ENCODE measurements around the gene FAM83F. TPM values are rescaled to one million over a fixed set of nuclear protein-coding genes. Genes with fewer than 3 reads are reported as not detected.

The FAM83F gene
- total RNA-seq, 1 experiment from 2014 or later: 8.1 TPM

DNA sequence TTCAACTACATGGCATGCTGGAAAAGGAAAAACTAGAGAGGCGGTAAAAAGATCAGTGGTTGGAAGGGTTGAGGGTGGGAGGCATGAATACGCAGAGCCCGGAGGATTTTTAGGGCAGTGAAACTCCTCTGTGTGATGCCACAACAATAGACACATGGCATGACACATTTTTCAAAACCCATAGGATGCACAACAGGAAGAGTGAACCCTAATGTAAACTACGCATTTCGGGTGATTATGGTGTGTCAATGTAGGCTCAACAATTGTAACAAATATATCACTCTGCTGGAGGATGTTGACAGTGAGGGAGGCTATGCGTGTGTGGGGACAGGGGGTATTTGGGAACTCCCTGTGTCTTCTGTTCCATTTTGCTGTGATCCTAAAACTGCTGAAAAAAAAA is 15.7 kb upstream of the FAM83F start:
- Histone ChIP-seq H2AFZ (no peak overlapping the region), H3K27ac (no peak overlapping the region), H3K4me3 (no peak overlapping the region), H3K79me2 (ENCODE audit: low read depth) (no peaks in the 10 kb centered on the region), H4K20me1 (ENCODE audit: insufficient read depth) (no peaks in the 10 kb centered on the region; the same call in 1 of the 2 replicates), H3F3A (ENCODE audit: insufficient read depth, low read depth) (no peaks in the 10 kb centered on the region), H3K4me1 (replicated peaks; ENCODE audit: insufficient read depth) (no peaks in the 10 kb centered on the region), H3K4me2 (no peak overlapping the region), H3K27me3 (ENCODE audit: insufficient read depth, low read depth) (peaks cover 90% of the 10 kb centered on the region), H3K9me3 (ENCODE audit: insufficient read depth, low read depth) (no peaks in the 10 kb centered on the region), H3K9me2 (ENCODE audit: insufficient read depth) (no peaks in the 10 kb centered on the region), H3K36me3 (ENCODE audit: low read depth) (no peaks in the 10 kb centered on the region)
- POLR2A ChIA-PET (ENCODE audit: unreplicated experiment): no interaction called here
- CTCF ChIA-PET: no interaction called here
- DNase-seq: no peak
- intact Hi-C loops (cut with micrococcal nuclease; ENCODE audit: unreplicated experiment): no loop called here
- no peak for TF ChIP-seq EZH2 (IDR thresholded peaks at IDR 0.05; ENCODE audit: low read depth)
- BruUV-seq (replicated peaks): no TSS peak

DNA sequence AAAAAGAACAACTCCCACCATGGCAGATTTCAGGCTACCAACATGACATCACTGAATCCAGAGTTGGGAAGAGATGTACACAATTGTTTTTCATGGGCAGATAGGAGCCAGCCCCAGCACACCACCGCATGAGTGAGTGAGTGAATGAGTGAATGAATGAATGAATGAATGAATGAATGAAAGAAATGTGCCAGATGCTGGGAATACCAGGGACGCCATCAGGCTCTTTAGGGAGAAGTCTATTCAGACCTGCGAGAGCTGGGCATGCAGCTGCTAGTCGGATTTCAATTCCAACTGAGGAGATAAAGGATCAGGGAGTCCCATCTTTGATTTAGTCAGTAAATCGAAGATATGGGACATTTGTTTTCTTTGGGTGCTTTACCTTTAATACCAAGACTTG is 15.3 kb upstream of the FAM83F start:
- Histone ChIP-seq H4K20me1 (ENCODE audit: insufficient read depth) (no peaks in the 10 kb centered on the region; the same call in 1 of the 2 replicates), H3K9me3 (ENCODE audit: insufficient read depth, low read depth) (no peaks in the 10 kb centered on the region), H3K27ac (no peak overlapping the region), H3K79me2 (ENCODE audit: low read depth) (no peaks in the 10 kb centered on the region), H2AFZ (no peak overlapping the region), H3F3A (ENCODE audit: insufficient read depth, low read depth) (no peaks in the 10 kb centered on the region), H3K36me3 (ENCODE audit: low read depth) (no peaks in the 10 kb centered on the region), H3K4me2 (no peak overlapping the region), H3K9me2 (ENCODE audit: insufficient read depth) (no peaks in the 10 kb centered on the region), H3K4me3 (no peak overlapping the region), H3K27me3 (ENCODE audit: insufficient read depth, low read depth) (peaks cover 90% of the 10 kb centered on the region), H3K4me1 (replicated peaks; ENCODE audit: insufficient read depth) (no peaks in the 10 kb centered on the region)
- no TSS peak for BruUV-seq (replicated peaks)
- TF ChIP-seq, protein P1, sequence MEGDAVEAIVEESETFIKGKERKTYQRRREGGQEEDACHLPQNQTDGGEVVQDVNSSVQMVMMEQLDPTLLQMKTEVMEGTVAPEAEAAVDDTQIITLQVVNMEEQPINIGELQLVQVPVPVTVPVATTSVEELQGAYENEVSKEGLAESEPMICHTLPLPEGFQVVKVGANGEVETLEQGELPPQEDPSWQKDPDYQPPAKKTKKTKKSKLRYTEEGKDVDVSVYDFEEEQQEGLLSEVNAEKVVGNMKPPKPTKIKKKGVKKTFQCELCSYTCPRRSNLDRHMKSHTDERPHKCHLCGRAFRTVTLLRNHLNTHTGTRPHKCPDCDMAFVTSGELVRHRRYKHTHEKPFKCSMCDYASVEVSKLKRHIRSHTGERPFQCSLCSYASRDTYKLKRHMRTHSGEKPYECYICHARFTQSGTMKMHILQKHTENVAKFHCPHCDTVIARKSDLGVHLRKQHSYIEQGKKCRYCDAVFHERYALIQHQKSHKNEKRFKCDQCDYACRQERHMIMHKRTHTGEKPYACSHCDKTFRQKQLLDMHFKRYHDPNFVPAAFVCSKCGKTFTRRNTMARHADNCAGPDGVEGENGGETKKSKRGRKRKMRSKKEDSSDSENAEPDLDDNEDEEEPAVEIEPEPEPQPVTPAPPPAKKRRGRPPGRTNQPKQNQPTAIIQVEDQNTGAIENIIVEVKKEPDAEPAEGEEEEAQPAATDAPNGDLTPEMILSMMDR (conservative IDR thresholded peaks at IDR 0.05): no peak
- TF ChIP-seq EZH2 (IDR thresholded peaks at IDR 0.05; ENCODE audit: low read depth): no peak
- ChIA-PET CTCF (no interaction called here), POLR2A (ENCODE audit: unreplicated experiment) (no interaction called here)
- no peak for DNase-seq
- intact Hi-C loops (cut with micrococcal nuclease; ENCODE audit: unreplicated experiment): no loop called here

DNA sequence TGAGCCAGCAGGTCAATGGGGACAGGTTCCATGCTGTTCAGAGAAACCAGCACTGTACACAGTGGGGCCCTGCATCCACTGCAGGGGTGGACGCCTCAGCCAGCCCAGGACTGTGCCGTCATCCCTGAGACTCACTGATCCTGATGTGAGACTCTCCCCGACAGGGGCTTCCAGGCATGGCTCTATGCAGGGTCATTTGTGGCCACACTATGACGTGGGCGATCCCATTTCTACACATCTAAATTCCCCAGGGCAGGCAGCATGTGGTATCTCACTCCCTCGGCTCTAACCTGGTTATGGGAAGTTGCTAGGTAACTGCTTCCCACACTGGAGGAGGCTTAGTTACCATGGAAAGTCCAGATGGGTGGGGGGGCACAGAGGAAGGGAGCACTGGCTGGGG is 14.2 kb upstream of the FAM83F start:
- no peaks in the 10 kb centered on the region for H3K9me2 ChIP-seq (ENCODE audit: insufficient read depth)
- POLR2A ChIA-PET (ENCODE audit: unreplicated experiment): no interaction called here
- DNase-seq: no peak
- no peak overlapping the region for H3K4me3 ChIP-seq
- no peaks in the 10 kb centered on the region for H3K4me1 ChIP-seq (replicated peaks; ENCODE audit: insufficient read depth)
- no peak overlapping the region for H2AFZ ChIP-seq
- no peak overlapping the region for H3K4me2 ChIP-seq
- no TSS peak for BruUV-seq (replicated peaks)
- H3K36me3 ChIP-seq (ENCODE audit: low read depth): no peaks in the 10 kb centered on the region
- no peaks in the 10 kb centered on the region for H3F3A ChIP-seq (ENCODE audit: insufficient read depth, low read depth)
- H3K27me3 ChIP-seq (ENCODE audit: insufficient read depth, low read depth): peaks cover 89% of the 10 kb centered on the region
- CTCF ChIA-PET: no interaction called here
- no peaks in the 10 kb centered on the region; the same call in 1 of the 2 replicates for H4K20me1 ChIP-seq (ENCODE audit: insufficient read depth)
- intact Hi-C loops (cut with micrococcal nuclease; ENCODE audit: unreplicated experiment): no loop called here
- H3K27ac ChIP-seq: no peak overlapping the region
- no peaks in the 10 kb centered on the region for H3K9me3 ChIP-seq (ENCODE audit: insufficient read depth, low read depth)
- TF ChIP-seq, protein P1 (conservative IDR thresholded peaks at IDR 0.05): no peak
- TF ChIP-seq EZH2 (IDR thresholded peaks at IDR 0.05; ENCODE audit: low read depth): no peak
- H3K79me2 ChIP-seq (ENCODE audit: low read depth): no peaks in the 10 kb centered on the region

DNA sequence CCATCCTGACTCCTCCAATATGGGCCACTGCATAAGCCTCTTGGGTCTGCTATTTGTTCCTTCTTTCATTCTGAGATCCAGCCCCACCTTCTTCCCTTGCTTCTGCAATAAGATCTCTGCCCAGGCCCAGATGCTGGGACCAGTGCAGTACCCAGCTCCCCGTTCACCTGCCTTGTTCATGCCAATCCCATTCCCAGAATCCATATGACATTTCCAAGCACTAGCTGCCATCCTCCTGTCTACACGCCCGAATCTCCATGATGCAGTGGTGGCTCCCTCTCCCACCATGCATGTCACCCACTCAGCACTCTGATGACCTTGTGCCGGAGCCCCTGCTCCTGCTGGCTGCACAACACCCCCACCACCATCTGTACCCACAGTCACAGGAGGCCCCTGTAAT is 11.4 kb upstream of the FAM83F start:
- Histone ChIP-seq H3K9me3 (ENCODE audit: insufficient read depth, low read depth) (no peaks in the 10 kb centered on the region), H3F3A (ENCODE audit: insufficient read depth, low read depth) (no peaks in the 10 kb centered on the region), H3K4me2 (no peak overlapping the region), H3K27ac (no peak overlapping the region), H2AFZ (no peak overlapping the region), H3K27me3 (ENCODE audit: insufficient read depth, low read depth) (peaks cover 73% of the 10 kb centered on the region), H3K9me2 (ENCODE audit: insufficient read depth) (no peaks in the 10 kb centered on the region), H3K4me3 (no peak overlapping the region), H4K20me1 (ENCODE audit: insufficient read depth) (no peaks in the 10 kb centered on the region; the same call in 1 of the 2 replicates), H3K36me3 (ENCODE audit: low read depth) (no peaks in the 10 kb centered on the region), H3K4me1 (replicated peaks; ENCODE audit: insufficient read depth) (no peaks in the 10 kb centered on the region), H3K79me2 (ENCODE audit: low read depth) (no peaks in the 10 kb centered on the region)
- intact Hi-C loops (cut with micrococcal nuclease; ENCODE audit: unreplicated experiment): no loop called here
- BruUV-seq (replicated peaks): no TSS peak
- POLR2A ChIA-PET (ENCODE audit: unreplicated experiment): no interaction called here
- TF ChIP-seq, protein P1 (conservative IDR thresholded peaks at IDR 0.05): no peak
- TF ChIP-seq EZH2 (IDR thresholded peaks at IDR 0.05; ENCODE audit: low read depth): no peak
- DNase-seq: no peak
- CTCF ChIA-PET: no interaction called here
